PC-3 (cell line): Measurements from ENCODE around the gene LMTK3. TPM values are rescaled to one million over a fixed set of nuclear protein-coding genes. Genes with fewer than 3 reads are reported as not detected.
A peak's percentile ranks its signal among the peaks of the same experiment; 100 is the strongest.
"Not testable (repeated sequence)": the region's sequence is repeated elsewhere in the genome, so short reads cannot be mapped to it uniquely, and the experiment has no call there.

Source experiments
- ATAC-seq: fragments of 200-7000 bp; cut with Tn5 transposase; 2 replicates; pipeline ENCODE4 v1.9.1; 2020; ENCODE audit warnings: mild to moderate bottlenecking, moderate library complexity
- BruUV-seq: library from RNA; stranded (reverse); fragments of 400-500 nt; replicated peaks from 2 replicates; lab custom pipeline; 2021; lab: Mats Ljungman, UMichigan
- CTCF ChIA-PET: fragments of 300-600 bp; sonication (Branson Sonifier 250); formaldehyde crosslinking; loops from one replicate; lab custom pipeline; 2022; ENCODE audit warnings: antibody characterized with exemption; lab: Charles Lee
- POLR2A ChIA-PET: fragments of 300-600 bp; sonication (Branson Sonifier 250); formaldehyde crosslinking; loops from one replicate; lab custom pipeline; 2022; ENCODE audit warnings: antibody characterized with exemption; ENCODE audit not compliant: unreplicated experiment; lab: Charles Lee
- DNase-seq: peaks from one replicate; pipeline ENCODE4 v3.0.0-alpha.2; 2015
- H2AFZ ChIP-seq: fragments of 300-600 bp; sonication (generic); 2 replicates; pipeline ENCODE4 v1.6.0; 2016; ENCODE audit warnings: antibody characterized with exemption, low read length
- H3F3A ChIP-seq: fragments of 300-600 bp; sonication (generic); one replicate; pipeline ENCODE4 v1.6.0; 2017; ENCODE audit warnings: antibody characterized with exemption, low read length, control low read depth, mild to moderate bottlenecking; ENCODE audit not compliant: unreplicated experiment
- H3K27ac ChIP-seq: fragments of 300-600 bp; sonication (generic); 2 replicates; pipeline ENCODE4 v1.5.1; 2016; ENCODE audit warnings: mild to moderate bottlenecking, low read length
- H3K27me3 ChIP-seq: fragments of 300-600 bp; sonication (generic); 2 replicates; pipeline ENCODE4 v1.6.1; 2016; ENCODE audit warnings: low read length, mixed read lengths
- H3K36me3 ChIP-seq: fragments of 300-600 bp; sonication (generic); 2 replicates; pipeline ENCODE4 v1.6.1; 2016; ENCODE audit warnings: low read depth, mixed run types, low read length, mixed read lengths
- H3K4me1 ChIP-seq: fragments of 300-600 bp; sonication (generic); 2 replicates; pipeline ENCODE4 v1.5.1; 2016; ENCODE audit warnings: low read length; ENCODE audit not compliant: insufficient read depth
- H3K4me2 ChIP-seq: fragments of 300-600 bp; sonication (generic); 2 replicates; pipeline ENCODE4 v1.6.0; 2016; ENCODE audit warnings: low read length
- H3K4me3 ChIP-seq: fragments of 300-600 bp; sonication (generic); 2 replicates; pipeline ENCODE4 v1.5.1; 2016; ENCODE audit warnings: mild to moderate bottlenecking, low read length, mixed read lengths
- H3K79me2 ChIP-seq: fragments of 300-600 bp; sonication (generic); 2 replicates; pipeline ENCODE4 v1.6.1; 2017; ENCODE audit warnings: low read length, mixed read lengths
- H3K9ac ChIP-seq: fragments of 300-600 bp; sonication (generic); 2 replicates; pipeline ENCODE4 v1.6.0; 2016; ENCODE audit warnings: mild to moderate bottlenecking, low read length
- H3K9me2 ChIP-seq: fragments of 300-600 bp; sonication (generic); replicated peaks from 2 replicates; pipeline ENCODE4 v1.6.1; 2016; ENCODE audit warnings: mixed run types, low read length, mixed read lengths
- H3K9me3 ChIP-seq: fragments of 300-600 bp; sonication (generic); 2 replicates; pipeline ENCODE4 v1.6.1; 2016; ENCODE audit warnings: low read length, mixed read lengths
- H4K20me1 ChIP-seq: fragments of 300-600 bp; sonication (generic); 2 replicates; pipeline ENCODE4 v1.6.1; 2016; ENCODE audit warnings: low read length, mixed read lengths
- CTCF ChIP-seq: fragments of 300-600 bp; sonication (generic); conservative IDR thresholded peaks from 2 replicates; pipeline ENCODE4 v1.5.1; 2017; ENCODE audit warnings: antibody characterized with exemption, low read depth, mild to moderate bottlenecking, low read length
- EZH2 ChIP-seq: fragments of 300-600 bp; sonication (generic); IDR thresholded peaks from one replicate; pipeline ENCODE4 v1.6.1; 2017; ENCODE audit warnings: antibody characterized with exemption, mild to moderate bottlenecking, low read length; ENCODE audit not compliant: unreplicated experiment
- EZH2phosphoT487 ChIP-seq: fragments of 300-600 bp; sonication (generic); IDR thresholded peaks from 2 replicates; pipeline ENCODE4 v1.6.1; 2018; ENCODE audit warnings: mild to moderate bottlenecking, antibody characterized with exemption, low read length, borderline replicate concordance
- intact Hi-C: fragments of 100-400 bp; cut with micrococcal nuclease; formaldehyde crosslinking; loops from 2 replicates; pipeline ENCODE4 v1.9.0; 2023
- total RNA-seq: library from RNA; depleted of rRNA; stranded (reverse); fragments of >200 nt; gene quantifications from 2 replicates; pipeline ENCODE4 v1.2.3, GENCODE V29; 2014

LMTK3 gene
- total RNA-seq, 1 experiment from 2014 or later: 4.8 TPM

DNA sequence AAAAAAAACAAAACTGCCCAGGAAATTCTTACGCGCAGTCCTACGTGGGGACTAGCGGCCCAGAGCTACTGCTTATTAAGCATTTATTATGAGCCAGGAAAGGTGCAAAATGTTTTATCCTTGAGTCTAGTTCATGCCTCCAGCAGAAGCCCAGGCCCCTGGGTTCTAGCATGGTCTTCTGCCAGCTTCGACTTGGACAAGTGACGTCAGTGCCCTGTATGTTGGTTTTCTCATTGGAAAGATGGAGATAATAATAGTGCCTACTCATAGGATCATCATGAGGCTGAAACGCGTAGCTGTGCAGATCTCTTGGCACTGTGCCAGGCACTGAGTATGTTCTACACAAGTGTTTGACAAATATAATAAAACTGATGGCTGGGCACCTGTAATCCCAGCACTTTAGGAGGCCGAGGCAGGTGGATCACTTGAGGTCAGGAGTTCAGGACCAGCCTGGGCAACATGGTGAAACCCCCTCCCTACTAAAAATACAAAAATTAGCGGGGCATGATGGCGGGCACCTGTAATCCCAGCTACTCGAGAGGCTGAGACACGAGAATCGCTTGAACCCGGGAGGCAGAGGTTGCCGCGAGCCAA is 28.0 kb upstream of the LMTK3 start:
- no peak overlapping the region for H3K4me2 ChIP-seq
- peaks cover 14% of the 10 kb centered on the region; the same call in 1 of the 2 replicates for H3K4me1 ChIP-seq
- H3K9me2 ChIP-seq: no peaks in the 10 kb centered on the region
- no peak overlapping the region for H3K4me3 ChIP-seq
- H3K27me3 ChIP-seq: no peaks in the 10 kb centered on the region
- H3F3A ChIP-seq: no peaks in the 10 kb centered on the region
- H3K36me3 ChIP-seq: no peaks in the 10 kb centered on the region
- no peaks in the 10 kb centered on the region for H3K79me2 ChIP-seq
- no peak overlapping the region for H3K9ac ChIP-seq
- TF ChIP-seq EZH2phosphoT487 (no peak), EZH2 (no peak), CTCF (no peak)
- intact Hi-C loops: no loop called here
- no peak overlapping the region for H3K27ac ChIP-seq
- CTCF ChIA-PET: no interaction called here
- POLR2A ChIA-PET: no interaction called here
- no peaks in the 10 kb centered on the region for H3K9me3 ChIP-seq
- H2AFZ ChIP-seq: no peak overlapping the region
- ATAC-seq (peak; percentile 44), DNase-seq (peak; percentile 84)
- BruUV-seq: no TSS peak
- no peaks in the 10 kb centered on the region for H4K20me1 ChIP-seq

DNA sequence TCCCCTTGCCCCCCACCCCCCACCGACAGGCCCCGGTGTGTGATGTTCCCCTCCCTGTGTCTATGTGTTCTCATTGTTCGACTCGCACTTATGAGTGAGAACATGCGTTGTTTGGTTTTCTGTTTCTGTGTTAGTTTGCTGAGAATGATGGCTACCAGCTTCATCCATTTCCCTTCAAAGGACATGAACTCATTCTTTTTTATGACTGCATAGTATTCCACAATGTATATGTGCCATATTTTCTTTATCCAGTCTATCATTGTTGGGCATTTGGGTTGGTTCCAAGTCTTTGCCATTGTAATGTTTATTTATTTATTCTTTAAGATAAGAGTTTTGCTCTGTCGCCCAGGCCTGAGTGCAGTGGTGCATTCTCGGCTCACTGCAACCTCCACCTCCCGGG is 26.4 kb upstream of the LMTK3 start:
- H3K4me2 ChIP-seq, H3K27ac ChIP-seq, H3K4me1 ChIP-seq, BruUV-seq, DNase-seq, ATAC-seq, H3F3A ChIP-seq, intact Hi-C loops, H2AFZ ChIP-seq, H4K20me1 ChIP-seq, H3K9me2 ChIP-seq, POLR2A ChIA-PET, H3K36me3 ChIP-seq, H3K79me2 ChIP-seq, H3K4me3 ChIP-seq, H3K27me3 ChIP-seq, CTCF ChIA-PET, H3K9me3 ChIP-seq, H3K9ac ChIP-seq: not testable (repeated sequence)

DNA sequence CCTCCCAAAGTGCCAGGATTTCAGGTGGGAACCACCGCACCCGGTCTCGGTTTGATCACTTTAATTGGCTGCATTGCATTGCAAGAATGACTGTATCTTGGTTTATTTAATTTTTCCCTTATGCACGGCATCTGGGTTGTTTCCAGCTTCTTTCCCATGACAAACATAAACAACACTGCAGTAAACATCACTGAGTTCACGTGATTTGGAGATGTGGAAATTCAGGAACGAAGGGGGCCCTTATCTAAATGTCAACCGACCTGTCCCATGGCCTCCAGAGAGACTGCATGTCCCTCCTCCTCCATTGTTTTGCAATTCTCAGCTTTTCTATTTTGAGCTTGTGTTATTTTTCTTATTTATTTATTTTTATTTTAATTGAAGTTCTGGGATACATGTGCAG is 25.9 kb upstream of the LMTK3 start:
- H3K36me3 ChIP-seq: no peaks in the 10 kb centered on the region
- ChIA-PET POLR2A (no interaction called here), CTCF (no interaction called here)
- H3F3A ChIP-seq: no peaks in the 10 kb centered on the region
- BruUV-seq: no TSS peak
- H3K9me2 ChIP-seq: no peaks in the 10 kb centered on the region
- H3K9me3 ChIP-seq: no peaks in the 10 kb centered on the region
- no peaks in the 10 kb centered on the region for H3K27me3 ChIP-seq
- H3K4me2 ChIP-seq: no peak overlapping the region
- H3K27ac ChIP-seq: no peak overlapping the region
- H3K4me1 ChIP-seq: peaks cover 7% of the 10 kb centered on the region; the same call in 1 of the 2 replicates
- TF ChIP-seq CTCF (no peak), EZH2 (no peak), EZH2phosphoT487 (no peak)
- no peaks in the 10 kb centered on the region for H3K79me2 ChIP-seq
- no peak overlapping the region for H3K9ac ChIP-seq
- H4K20me1 ChIP-seq: no peaks in the 10 kb centered on the region
- intact Hi-C loops: no loop called here
- H2AFZ ChIP-seq: no peak overlapping the region
- H3K4me3 ChIP-seq: no peak overlapping the region
- ATAC-seq (no peak), DNase-seq (no peak)
